HCT116 (cell line): Measurements from ENCODE around the gene PHF2. TPM values are rescaled to one million over a fixed set of nuclear protein-coding genes. Genes with fewer than 3 reads are reported as not detected.

Experiments
- ATAC-seq: fragments of 200-7000 bp; cut with Tn5 transposase; 2 replicates; pipeline ENCODE4 v1.9.1; 2020; ENCODE audit warnings: mild to moderate bottlenecking, moderate library complexity
- BruUV-seq: library from RNA; stranded (reverse); fragments of 400-500 nt; replicated peaks from 2 replicates; lab custom pipeline; 2021; lab: Mats Ljungman, UMichigan
- CTCF ChIA-PET: fragments of 300-600 bp; sonication (Branson Sonifier 250); formaldehyde crosslinking; loops from one replicate; lab custom pipeline; 2021; ENCODE audit warnings: antibody characterized with exemption; lab: Charles Lee
- POLR2A ChIA-PET: fragments of 300-600, 350-600 bp; sonication (Branson Sonifier 250); formaldehyde crosslinking; loops from one replicate; lab custom pipeline; 2021; ENCODE audit warnings: antibody characterized with exemption; lab: Charles Lee
- RAD21 ChIA-PET, 2 experiments: fragments of 300-600 bp; sonication (Branson Sonifier 250); formaldehyde crosslinking; loops; one replicate each; lab custom pipeline; 2023; ENCODE audit warnings: low total read pairs in 2 of 2; ENCODE audit not compliant: uncharacterized antibody in 2 of 2, unreplicated experiment in 2 of 2, low non-redundant PET in 1 of 2; lab: Charles Lee
- DNase-seq: peaks from one replicate; pipeline ENCODE4 v3.0.0-alpha.2; 2010; ENCODE audit warnings: low read depth, low spot score
- H2AFZ ChIP-seq: fragments of 200-600 bp; shearing (Covaris generic), sonication (generic); 2 replicates; pipeline ENCODE4 v1.6.1; 2017; ENCODE audit warnings: low read depth, mixed run types, mixed read lengths, antibody characterized with exemption, low read length; ENCODE audit not compliant: poor library complexity, severe bottlenecking
- H3K27ac ChIP-seq: 2 replicates; pipeline ENCODE4 v1.5.1; 2012; ENCODE audit warnings: low read depth, low read length
- H3K27me3 ChIP-seq: fragments of 200-600 bp; sonication (generic); 2 replicates; pipeline ENCODE4 v1.6.1; 2016; ENCODE audit warnings: mixed run types, low read length, mixed read lengths; ENCODE audit not compliant: insufficient read depth
- H3K36me3 ChIP-seq, 2 experiments: fragments of 200-500 bp in 1 of 2; fragments of 200-600 bp in 1 of 2; sonication (Bioruptor generic) in 1 of 2; sonication (generic) in 1 of 2; 2 replicates each; pipeline versions ENCODE4 v1.5.1 to v1.6.1; 2014 to 2016; ENCODE audit warnings: low read length in 2 of 2, inconsistent platforms in 1 of 2, mixed read lengths in 1 of 2, mixed run types in 1 of 2; ENCODE audit not compliant: insufficient read depth in 2 of 2, control insufficient read depth in 1 of 2
- H3K4me1 ChIP-seq, 2 experiments: fragments of 200-600 bp in 1 of 2; sonication (generic) in 1 of 2; 2 replicates each; pipeline versions ENCODE4 v1.5.1 to v1.6.1; 2012 to 2017; ENCODE audit warnings: low read length in 2 of 2, inconsistent platforms in 1 of 2, mild to moderate bottlenecking in 1 of 2, mixed read lengths in 1 of 2, mixed run types in 1 of 2, moderate library complexity in 1 of 2; ENCODE audit not compliant: insufficient read depth in 2 of 2, control insufficient read depth in 1 of 2
- H3K4me2 ChIP-seq: fragments of 200-600 bp; sonication (generic); 2 replicates; pipeline ENCODE4 v1.6.1; 2017; ENCODE audit warnings: mixed run types, low read length, mixed read lengths
- H3K4me3 ChIP-seq, 2 experiments: fragments of 200-600 bp in 1 of 2; sonication (generic) in 1 of 2; replicated peaks in 1 of 2; 2 replicates each; pipeline ENCODE4 v1.5.1; 2011 to 2016; ENCODE audit warnings: low read length in 2 of 2, control low read depth in 1 of 2, low read depth in 1 of 2, mild to moderate bottlenecking in 1 of 2, mixed read lengths in 1 of 2, mixed run types in 1 of 2
- H3K79me2 ChIP-seq: fragments of 200-600 bp; sonication (generic); 2 replicates; pipeline ENCODE4 v1.6.1; 2017; ENCODE audit warnings: mild to moderate bottlenecking, mixed run types, low read length, moderate library complexity, mixed read lengths; ENCODE audit not compliant: insufficient read depth
- H3K9ac ChIP-seq: fragments of 200-600 bp; sonication (generic); 2 replicates; pipeline ENCODE4 v1.6.1; 2016; ENCODE audit warnings: low read length, mixed read lengths
- H3K9me2 ChIP-seq: fragments of 200-600 bp; sonication (generic), shearing (Covaris generic); 2 replicates; pipeline ENCODE4 v1.6.1; 2017; ENCODE audit warnings: mixed run types, mild to moderate bottlenecking, moderate library complexity; ENCODE audit not compliant: insufficient read depth
- H3K9me3 ChIP-seq, 2 experiments: fragments of 200-500 bp in 1 of 2; fragments of 200-600 bp in 1 of 2; sonication (Bioruptor generic) in 1 of 2; sonication (generic) in 1 of 2; 2 replicates each; pipeline ENCODE4 v1.6.1; 2014 to 2017; ENCODE audit warnings: low read length in 2 of 2, mixed read lengths in 2 of 2, inconsistent platforms in 1 of 2, low read depth in 1 of 2, mild to moderate bottlenecking in 1 of 2, mixed run types in 1 of 2, moderate library complexity in 1 of 2; ENCODE audit not compliant: control insufficient read depth in 1 of 2, insufficient read depth in 1 of 2
- H4K20me1 ChIP-seq: fragments of 200-600 bp; sonication (generic), shearing (Covaris generic); 2 replicates; pipeline ENCODE4 v1.6.1; 2017; ENCODE audit warnings: mixed run types, mild to moderate bottlenecking, moderate library complexity; ENCODE audit not compliant: insufficient read depth
- JUND ChIP-seq: IDR thresholded peaks from 2 replicates; pipeline ENCODE4 v1.6.1; 2012
- POLR2AphosphoS5 ChIP-seq: IDR thresholded peaks from 2 replicates; pipeline ENCODE4 v1.6.1; 2011; ENCODE audit warnings: mild to moderate bottlenecking, low read depth, low read length, moderate library complexity
- RAD21 ChIP-seq: IDR thresholded peaks from 2 replicates; pipeline ENCODE4 v1.6.1; 2012; ENCODE audit warnings: low read depth, mild to moderate bottlenecking
- REST ChIP-seq: IDR thresholded peaks from 2 replicates; pipeline ENCODE4 v1.6.1; 2012; ENCODE audit warnings: low read depth
- SP1 ChIP-seq: IDR thresholded peaks from 2 replicates; pipeline ENCODE4 v1.6.1; 2012; ENCODE audit warnings: low read depth
- SRF ChIP-seq: IDR thresholded peaks from 2 replicates; pipeline ENCODE4 v1.6.1; 2012; ENCODE audit warnings: low read depth
- ZFX ChIP-seq: fragments of 450-650 bp; IDR thresholded peaks from 2 replicates; pipeline ENCODE4 v1.6.1; 2017
- intact Hi-C: fragments of 100-400 bp; cut with micrococcal nuclease; formaldehyde crosslinking; loops from 2 replicates; pipeline ENCODE4 v1.10.0; 2022
- total RNA-seq: library from RNA; stranded (reverse); gene quantifications from one replicate; pipeline ENCODE4 v1.2.1, GENCODE V29; 2021; ENCODE audit not compliant: unreplicated experiment
- TF ChIP-seq, protein P1 (sequence below), 3 experiments: fragments of 200-600 bp in 1 of 3; sonication (generic) in 1 of 3; IDR thresholded peaks in 2 of 3; conservative IDR thresholded peaks in 1 of 3; 2 replicates each; pipeline ENCODE4 v1.5.1; 2012 to 2017; ENCODE audit warnings: low read depth in 2 of 3, low read length in 2 of 3, antibody characterized with exemption in 1 of 3, borderline replicate concordance in 1 of 3, control low read depth in 1 of 3, mild to moderate bottlenecking in 1 of 3, mixed read lengths in 1 of 3, mixed run types in 1 of 3, moderate library complexity in 1 of 3; ENCODE audit not compliant: insufficient read depth in 1 of 3
- TF ChIP-seq, protein P2 (sequence below): IDR thresholded peaks from 2 replicates; pipeline ENCODE4 v1.6.1; 2012

The PHF2 gene
- total RNA-seq, 1 experiment from 2014 or later, result 20.6 TPM

DNA sequence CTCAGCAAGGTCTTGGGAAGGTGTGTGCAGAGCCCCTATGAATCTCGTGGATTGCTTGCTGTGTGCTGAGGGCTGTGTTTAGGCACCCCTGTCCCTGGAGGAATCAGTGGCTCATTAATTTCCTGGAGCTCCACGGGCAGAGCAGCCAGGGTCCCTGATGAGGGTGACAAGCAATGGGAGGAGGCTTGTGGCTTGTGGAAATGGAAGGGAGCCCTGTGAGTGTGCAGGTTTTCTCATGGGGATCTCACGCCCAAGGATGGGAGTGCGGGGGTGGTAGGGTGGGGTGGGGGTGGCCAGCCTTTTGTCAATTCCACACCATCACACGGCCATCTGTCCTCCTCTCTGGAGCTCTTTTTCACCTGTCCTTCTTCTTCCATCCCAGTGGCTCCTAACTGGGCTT, 25.3 kb downstream of the PHF2 start:
- Histone ChIP-seq H4K20me1 (no peaks in the 10 kb centered on the region), H3K9me2 (no peaks in the 10 kb centered on the region), H3K36me3 (no peaks in the 10 kb centered on the region), H3K4me2 (no peak overlapping the region), H3K27ac (no peak overlapping the region), H3K4me1 (peaks cover 6 to 10% of the 10 kb centered on the region in 2 experiments; a peak in 1 of 4 replicates), H3K4me3 (no peak overlapping the region), H3K9ac (no peak overlapping the region), H3K79me2 (peaks cover 3% of the 10 kb centered on the region; the same call in 1 of the 2 replicates), H3K9me3 (no peaks in the 10 kb centered on the region), H3K27me3 (no peaks in the 10 kb centered on the region), H2AFZ (no peak overlapping the region)
- ATAC-seq (no peak), DNase-seq (no peak)
- ChIA-PET POLR2A (no interaction called here), CTCF (no interaction called here), RAD21 (no interaction called here)
- BruUV-seq, result no TSS peak
- intact Hi-C loops, result no loop called here
- TF ChIP-seq ZFX (no peak), SP1 (no peak), REST (no peak), POLR2AphosphoS5 (no peak), RAD21 (no peak), SRF (no peak), JUND (no peak)
- TF ChIP-seq, protein P1, sequence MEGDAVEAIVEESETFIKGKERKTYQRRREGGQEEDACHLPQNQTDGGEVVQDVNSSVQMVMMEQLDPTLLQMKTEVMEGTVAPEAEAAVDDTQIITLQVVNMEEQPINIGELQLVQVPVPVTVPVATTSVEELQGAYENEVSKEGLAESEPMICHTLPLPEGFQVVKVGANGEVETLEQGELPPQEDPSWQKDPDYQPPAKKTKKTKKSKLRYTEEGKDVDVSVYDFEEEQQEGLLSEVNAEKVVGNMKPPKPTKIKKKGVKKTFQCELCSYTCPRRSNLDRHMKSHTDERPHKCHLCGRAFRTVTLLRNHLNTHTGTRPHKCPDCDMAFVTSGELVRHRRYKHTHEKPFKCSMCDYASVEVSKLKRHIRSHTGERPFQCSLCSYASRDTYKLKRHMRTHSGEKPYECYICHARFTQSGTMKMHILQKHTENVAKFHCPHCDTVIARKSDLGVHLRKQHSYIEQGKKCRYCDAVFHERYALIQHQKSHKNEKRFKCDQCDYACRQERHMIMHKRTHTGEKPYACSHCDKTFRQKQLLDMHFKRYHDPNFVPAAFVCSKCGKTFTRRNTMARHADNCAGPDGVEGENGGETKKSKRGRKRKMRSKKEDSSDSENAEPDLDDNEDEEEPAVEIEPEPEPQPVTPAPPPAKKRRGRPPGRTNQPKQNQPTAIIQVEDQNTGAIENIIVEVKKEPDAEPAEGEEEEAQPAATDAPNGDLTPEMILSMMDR (IDR thresholded peaks at IDR 0.05 in 2 of 3, conservative IDR thresholded peaks at IDR 0.05 in 1 of 3; ENCODE audit: borderline replicate concordance in 1 of 3, insufficient read depth in 1 of 3, low read depth in 2 of 3, low read length in 2 of 3), result no peak
- TF ChIP-seq, protein P2, sequence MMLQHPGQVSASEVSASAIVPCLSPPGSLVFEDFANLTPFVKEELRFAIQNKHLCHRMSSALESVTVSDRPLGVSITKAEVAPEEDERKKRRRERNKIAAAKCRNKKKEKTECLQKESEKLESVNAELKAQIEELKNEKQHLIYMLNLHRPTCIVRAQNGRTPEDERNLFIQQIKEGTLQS, result no peak
